B cell (primary cell): ENCODE data around the gene JPT1. TPM values are rescaled to one million over a fixed set of nuclear protein-coding genes. Genes with fewer than 3 reads are reported as not detected.

Experiments used
- ATAC-seq: fragments of 200-7000 bp; cut with Tn5 transposase; one replicate; pipeline ENCODE4 v1.10.0; 2021; ENCODE audit warnings: low read depth, mild to moderate bottlenecking, moderate number of reproducible peaks, moderate library complexity
- CTCF ChIA-PET: fragments of 350-600 bp; sonication (Branson Sonifier 250); formaldehyde crosslinking; loops from one replicate; lab custom pipeline; 2021; ENCODE audit warnings: antibody characterized with exemption, inconsistent platforms; lab: Charles Lee
- POLR2A ChIA-PET: fragments of 350-600 bp; sonication (Branson Sonifier 250); formaldehyde crosslinking; loops from one replicate; lab custom pipeline; 2021; ENCODE audit warnings: antibody characterized with exemption; lab: Charles Lee
- DNase-seq: peaks from one replicate; pipeline ENCODE4 v3.0.0; 2013
- H2AFZ ChIP-seq: 2 replicates; pipeline ENCODE4 v1.6.1; 2012; ENCODE audit warnings: mild to moderate bottlenecking, low read depth, low read length; ENCODE audit not compliant: insufficient read depth, poor library complexity, severe bottlenecking
- H3K27ac ChIP-seq, 2 donors: 1 replicate in 1 of 2; 2 replicates in 1 of 2; pipeline ENCODE4 v1.5.1; 2012 to 2013; ENCODE audit warnings: low read length in 2 of 2, mild to moderate bottlenecking in 2 of 2, moderate library complexity in 1 of 2
- H3K27me3 ChIP-seq, 4 experiments: fragments of 200-600 bp in 1 of 4; sonication (generic) in 1 of 4; replicated peaks in 1 of 4; 1 replicate in 2 of 4; 2 replicates in 2 of 4; pipeline versions ENCODE4 v1.6.1 to v1.7.0; 2013 to 2016; ENCODE audit warnings: low read length in 3 of 4, mild to moderate bottlenecking in 2 of 4, mixed read lengths in 1 of 4, moderate library complexity in 1 of 4; ENCODE audit not compliant: insufficient read depth in 4 of 4, control insufficient read depth in 3 of 4; ENCODE audit errors: control extremely low read depth in 1 of 4
- H3K36me3 ChIP-seq, 2 experiments: replicated peaks in 1 of 2; 1 replicate in 1 of 2; 2 replicates in 1 of 2; pipeline versions ENCODE4 v1.6.1 to v1.7.1; 2013; ENCODE audit warnings: low read length in 1 of 2; ENCODE audit not compliant: insufficient read depth in 2 of 2, control insufficient read depth in 1 of 2; ENCODE audit errors: control extremely low read depth in 1 of 2, extremely low read depth in 1 of 2
- H3K4me1 ChIP-seq, 2 donors: fragments of 200-600 bp in 1 of 2; sonication (generic) in 1 of 2; 1 replicate in 1 of 2; 2 replicates in 1 of 2; pipeline versions ENCODE4 v1.5.1 to v1.6.1; 2013 to 2017; ENCODE audit warnings: low read length in 2 of 2; ENCODE audit not compliant: control insufficient read depth in 2 of 2, insufficient read depth in 2 of 2
- H3K4me2 ChIP-seq: replicated peaks from 2 replicates; pipeline ENCODE3; 2012; ENCODE audit warnings: mild to moderate bottlenecking, low read depth, low read length; ENCODE audit not compliant: poor library complexity, severe bottlenecking
- H3K4me3 ChIP-seq, 5 experiments: fragments of 200-600 bp in 1 of 5; sonication (generic) in 1 of 5; 1 replicate in 3 of 5; 2 replicates in 2 of 5; pipeline versions ENCODE4 v1.5.1 to v1.7.0; 2011 to 2016; ENCODE audit warnings: low read length in 4 of 5, mild to moderate bottlenecking in 4 of 5, low read depth in 2 of 5, control low read depth in 1 of 5, moderate library complexity in 1 of 5; ENCODE audit not compliant: insufficient read depth in 1 of 5; ENCODE audit errors: control extremely low read depth in 1 of 5, extremely low read depth in 1 of 5
- H3K79me2 ChIP-seq: fragments of 200-600 bp; sonication (generic); one replicate; pipeline ENCODE4 v1.6.0; 2016; ENCODE audit warnings: low read length; ENCODE audit not compliant: control insufficient read depth, insufficient read depth
- H3K9ac ChIP-seq: fragments of 200-600 bp; sonication (generic); 2 replicates; pipeline ENCODE4 v1.6.1; 2017; ENCODE audit warnings: mild to moderate bottlenecking, low read length, moderate library complexity
- H3K9me3 ChIP-seq, 3 donors: one replicate each; pipeline versions ENCODE4 v1.6.1 to v1.7.1; 2013; ENCODE audit warnings: low read length in 2 of 3; ENCODE audit not compliant: control insufficient read depth in 2 of 3, insufficient read depth in 1 of 3; ENCODE audit errors: control extremely low read depth in 1 of 3
- H4K20me1 ChIP-seq: 2 replicates; pipeline ENCODE4 v1.6.0; 2012; ENCODE audit warnings: mild to moderate bottlenecking, low read length; ENCODE audit not compliant: insufficient read depth, control insufficient read depth, poor library complexity, severe bottlenecking
- H3K27ac Mint-ChIP-seq: one replicate; pipeline ENCODE4 v1.8.0; 2021; ENCODE audit warnings: mixed read lengths
- H3K27me3 Mint-ChIP-seq: one replicate; pipeline ENCODE4 v1.8.0; 2021; ENCODE audit warnings: mixed read lengths
- H3K4me1 Mint-ChIP-seq: one replicate; pipeline ENCODE4 v1.8.0; 2021; ENCODE audit warnings: mixed read lengths
- H3K4me3 Mint-ChIP-seq: one replicate; pipeline ENCODE4 v1.8.0; 2021; ENCODE audit warnings: mixed read lengths
- H3K9me3 Mint-ChIP-seq: one replicate; pipeline ENCODE4 v1.8.0; 2022; ENCODE audit warnings: mixed read lengths; ENCODE audit not compliant: insufficient read depth
- CTCF ChIP-seq: fragments of 200-600 bp; IDR thresholded peaks from one replicate; pipeline ENCODE4 v1.8.0; 2022; ENCODE audit warnings: antibody characterized with exemption, mild to moderate bottlenecking
- EZH2 ChIP-seq: IDR thresholded peaks from 2 replicates; pipeline ENCODE4 v1.6.1; 2012; ENCODE audit warnings: borderline replicate concordance, low read depth, mild to moderate bottlenecking, moderate library complexity, low read length; ENCODE audit not compliant: insufficient read depth, poor library complexity, severe bottlenecking
- WGBS: methylation state at CpG from one replicate; pipeline ENCODE4 v1.1.5; 2013; ENCODE audit warnings: missing lambda C conversion rate; ENCODE audit not compliant: insufficient coverage; 5-methylcytosine and 5-hydroxymethylcytosine counted together
- intact Hi-C: fragments of 100-400 bp; cut with micrococcal nuclease; formaldehyde crosslinking; loops from one replicate; pipeline ENCODE4 v1.10.0; 2022
- polyA plus RNA-seq: library from polyadenylated mRNA; depleted of rRNA; stranded (reverse); fragments of >200 nt; gene quantifications from 2 replicates; pipeline ENCODE4 v1.2.3, GENCODE V29; 2012
- total RNA-seq, 2 donors: library from RNA; stranded (reverse); fragments of 120-200 nt in 1 of 2; gene quantifications; 1 replicate in 1 of 2; 2 replicates in 1 of 2; pipeline versions ENCODE4 v1.2.3 to v1.2.4, GENCODE V29; 2013 to 2022

Gene JPT1
- total and polyA plus RNA-seq, 2 donors (not counting 1 experiment from before 2014, with no cell fraction given), result 34.8 to 37.6 TPM

GRCh38 chr17:75088465-75089417, 65.6 kb downstream of the JPT1 start:
- Histone ChIP-seq H2AFZ (peak overlapping the region; percentile 85), H3K4me1 (peaks cover 11 to 19% of the 10 kb centered on the region in 2 donors), H3K9me3 (no peaks in the 10 kb centered on the region), H3K4me2 (peak overlapping the region; percentile 98), H4K20me1 (no peaks in the 10 kb centered on the region), H3K4me3 (peak overlapping the region in 4 of 5 experiments; percentile 53 to 76 (median 60)), H3K36me3 (no peaks in the 10 kb centered on the region), H3K9ac (peak overlapping the region; percentile 80), H3K79me2 (no peaks in the 10 kb centered on the region), H3K27me3 (peaks cover 0 to 7% (median 0%) of the 10 kb centered on the region in 4 experiments), H3K27ac (peak overlapping the region in 1 of 2 donors; percentile 70)
- WGBS, result 91% methylated on average over 10 of the region's 11 CpGs
- peak overlapping the region; percentile 83 for H3K4me3 Mint-ChIP-seq
- POLR2A ChIA-PET, result interaction anchor here (0.5 to 0.6 kb wide), 3 partner anchors 265 to 768 kb away, joined by 3 to 5 read pairs (median 4); no protein-coding TSS in a partner anchor
- H3K9me3 Mint-ChIP-seq, result no peaks in the 10 kb centered on the region
- peaks cover 3% of the 10 kb centered on the region for H3K27me3 Mint-ChIP-seq
- TF ChIP-seq EZH2 (no peak), CTCF (no peak)
- no peak for ATAC-seq
- H3K27ac Mint-ChIP-seq, result peak overlapping the region; percentile 56
- CTCF ChIA-PET, result interaction anchor here (0.7 to 2.0 kb wide), 5 partner anchors 16 to 128 kb away, joined by 3 to 6 read pairs (median 4); partner anchors contain the start of gene MRPL58
- intact Hi-C loops, result no loop called here
- no peak for DNase-seq
- H3K4me1 Mint-ChIP-seq, result peaks cover 16% of the 10 kb centered on the region
